Esophagus squamous epithelium (tissue), 5 donors: ENCODE measurements around the gene FFAR3. TPM values are rescaled to one million over a fixed set of nuclear protein-coding genes. Genes with fewer than 3 reads are reported as not detected.

Experiments used
- DNase-seq: peaks from one replicate; lab custom pipeline; 2025; lab: John Stamatoyannopoulos, UW
- H3K27ac ChIP-seq, 4 donors: fragments of 200-600 bp; sonication (generic); one replicate each; pipeline ENCODE4 v1.5.1; 2016 to 2019; ENCODE audit warnings: mild to moderate bottlenecking in 1 of 4
- H3K27me3 ChIP-seq, 4 donors: fragments of 200-600 bp; sonication (generic); 1 replicate in 3 of 4; 2 replicates in 1 of 4; pipeline versions ENCODE4 v1.5.1 to v1.6.0; 2017 to 2021; ENCODE audit warnings: antibody characterized with exemption in 1 of 4
- H3K36me3 ChIP-seq, 3 donors: fragments of 200-600 bp; sonication (generic); one replicate each; pipeline ENCODE4 v1.5.1; 2016 to 2019
- H3K4me1 ChIP-seq, 3 donors: fragments of 200-600 bp; sonication (generic); one replicate each; pipeline ENCODE4 v1.5.1; 2017 to 2019
- H3K4me3 ChIP-seq, 4 donors: fragments of 200-600 bp; sonication (generic); 1 replicate in 3 of 4; 2 replicates in 1 of 4; pipeline ENCODE4 v1.5.1; 2016 to 2019; ENCODE audit warnings: mild to moderate bottlenecking in 2 of 4, moderate library complexity in 1 of 4
- H3K9me3 ChIP-seq, 3 donors: fragments of 200-600 bp; sonication (generic); one replicate each; pipeline ENCODE4 v1.5.1; 2016 to 2019
- POLR2A ChIP-seq, 4 donors: fragments of 450-650 bp; IDR thresholded peaks; one replicate each; pipeline ENCODE4 v1.6.1; 2017; ENCODE audit warnings: antibody characterized with exemption in 4 of 4, mild to moderate bottlenecking in 4 of 4, moderate library complexity in 3 of 4
- WGBS, 2 donors: methylation state at CpG; one replicate each; pipeline ENCODE4 v1.1.5; 2018; 5-methylcytosine and 5-hydroxymethylcytosine counted together
- intact Hi-C: fragments of 100-400 bp; cut with DNase I; formaldehyde crosslinking; loops from one replicate; pipeline ENCODE4 v1.15.0; 2022
- total RNA-seq, 4 donors: library from RNA; depleted of rRNA; stranded (reverse); fragments of >200 nt; gene quantifications; one replicate each; pipeline ENCODE4 v1.1.0, GENCODE V29; 2016
- TF ChIP-seq, protein P1 (sequence below), 6 experiments: fragments of 450-650 bp in 4 of 6; fragments of 200-600 bp in 2 of 6; sonication (generic) in 2 of 6; IDR thresholded peaks; one replicate each; pipeline ENCODE4 v1.5.1; 2016 to 2019; ENCODE audit warnings: antibody characterized with exemption in 6 of 6, mild to moderate bottlenecking in 4 of 6, moderate library complexity in 4 of 6
- donor health status: DM: yes; HTN: yes; CAD: no.

The FFAR3 gene
- total RNA-seq, 4 donors from 2014 or later, result not detected

DNA sequence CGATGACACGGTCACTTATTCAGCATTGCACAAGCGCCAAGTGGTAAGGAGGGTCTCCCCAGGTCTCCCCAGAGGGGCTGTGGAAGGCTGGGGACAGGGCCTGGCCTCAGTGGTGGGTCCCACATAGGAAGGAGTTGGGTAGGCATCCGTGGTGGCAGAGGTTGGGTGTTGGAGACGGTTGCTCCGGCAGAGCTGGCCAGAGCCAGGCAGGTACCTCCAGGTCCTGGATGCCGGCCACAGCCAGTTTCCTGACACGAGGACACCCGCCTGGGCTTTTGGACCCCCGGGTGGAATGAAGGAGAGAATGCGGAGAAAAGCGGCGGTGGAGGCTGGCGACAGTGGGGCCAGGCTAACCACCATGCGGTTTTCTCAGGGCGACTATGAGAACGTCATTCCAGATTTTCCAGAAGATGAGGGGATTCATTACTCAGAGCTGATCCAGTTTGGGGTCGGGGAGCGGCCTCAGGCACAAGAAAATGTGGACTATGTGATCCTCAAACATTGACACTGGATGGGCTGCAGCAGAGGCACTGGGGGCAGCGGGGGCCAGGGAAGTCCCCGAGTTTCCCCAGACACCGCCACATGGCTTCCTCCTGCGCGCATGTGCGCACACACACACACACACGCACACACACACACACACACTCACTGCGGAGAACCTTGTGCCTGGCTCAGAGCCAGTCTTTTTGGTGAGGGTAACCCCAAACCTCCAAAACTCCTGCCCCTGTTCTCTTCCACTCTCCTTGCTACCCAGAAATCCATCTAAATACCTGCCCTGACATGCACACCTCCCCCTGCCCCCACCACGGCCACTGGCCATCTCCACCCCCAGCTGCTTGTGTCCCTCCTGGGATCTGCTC, 11.8 kb upstream of the FFAR3 start:
- Histone ChIP-seq H3K9me3 (no peaks in the 10 kb centered on the region), H3K4me3 (no peak overlapping the region), H3K4me1 (peaks cover 0 to 5% (median 0%) of the 10 kb centered on the region in 3 donors), H3K36me3 (no peaks in the 10 kb centered on the region), H3K27me3 (peaks cover 0 to 47% (median 0%) of the 10 kb centered on the region in 4 donors), H3K27ac (no peak overlapping the region)
- intact Hi-C loops, result no loop called here
- TF ChIP-seq, protein P1, sequence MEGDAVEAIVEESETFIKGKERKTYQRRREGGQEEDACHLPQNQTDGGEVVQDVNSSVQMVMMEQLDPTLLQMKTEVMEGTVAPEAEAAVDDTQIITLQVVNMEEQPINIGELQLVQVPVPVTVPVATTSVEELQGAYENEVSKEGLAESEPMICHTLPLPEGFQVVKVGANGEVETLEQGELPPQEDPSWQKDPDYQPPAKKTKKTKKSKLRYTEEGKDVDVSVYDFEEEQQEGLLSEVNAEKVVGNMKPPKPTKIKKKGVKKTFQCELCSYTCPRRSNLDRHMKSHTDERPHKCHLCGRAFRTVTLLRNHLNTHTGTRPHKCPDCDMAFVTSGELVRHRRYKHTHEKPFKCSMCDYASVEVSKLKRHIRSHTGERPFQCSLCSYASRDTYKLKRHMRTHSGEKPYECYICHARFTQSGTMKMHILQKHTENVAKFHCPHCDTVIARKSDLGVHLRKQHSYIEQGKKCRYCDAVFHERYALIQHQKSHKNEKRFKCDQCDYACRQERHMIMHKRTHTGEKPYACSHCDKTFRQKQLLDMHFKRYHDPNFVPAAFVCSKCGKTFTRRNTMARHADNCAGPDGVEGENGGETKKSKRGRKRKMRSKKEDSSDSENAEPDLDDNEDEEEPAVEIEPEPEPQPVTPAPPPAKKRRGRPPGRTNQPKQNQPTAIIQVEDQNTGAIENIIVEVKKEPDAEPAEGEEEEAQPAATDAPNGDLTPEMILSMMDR (IDR thresholded peaks at IDR 0.05), result no peak
- no peak for TF ChIP-seq POLR2A (IDR thresholded peaks at IDR 0.05)
- no peak for DNase-seq
- 42 to 58% methylated on average over 18 to 23 of the region's 28 CpGs for WGBS, 2 donors

DNA sequence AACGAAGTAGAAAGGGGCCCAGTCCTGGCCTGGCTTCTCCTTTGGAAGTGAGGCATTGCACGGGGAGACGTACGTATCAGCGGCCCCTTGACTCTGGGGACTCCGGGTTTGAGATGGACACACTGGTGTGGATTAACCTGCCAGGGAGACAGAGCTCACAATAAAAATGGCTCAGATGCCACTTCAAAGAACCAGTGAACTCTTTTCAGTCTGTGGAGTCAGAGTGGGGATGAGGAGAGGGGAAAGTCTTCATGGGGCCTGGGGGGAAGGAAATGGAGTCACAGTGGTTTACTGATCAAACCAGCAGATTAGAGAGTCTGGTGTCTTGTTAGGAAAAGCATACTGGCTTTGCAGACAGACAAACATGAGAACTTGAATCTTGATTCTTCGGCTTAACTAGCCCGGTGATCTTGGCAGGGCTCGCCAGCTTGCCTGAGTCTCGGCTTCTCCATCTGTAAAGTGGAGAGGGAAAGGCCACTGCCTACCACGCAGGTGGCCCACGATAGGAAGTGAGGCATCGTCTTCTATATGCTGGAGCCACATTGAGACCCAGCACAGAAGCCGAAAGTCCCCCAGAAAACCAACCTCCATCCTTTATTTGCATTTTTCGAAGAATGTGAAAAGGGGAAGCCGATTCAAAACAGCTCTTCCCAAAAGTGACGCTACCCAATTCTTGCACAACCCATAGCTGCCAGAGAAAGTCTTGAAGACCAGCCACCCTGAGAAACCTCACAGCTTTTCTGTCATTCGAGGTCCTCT, 10.9 kb upstream of the FFAR3 start, which contains the start of gene FFAR1:
TSS of gene FFAR1 (plus strand) at position 732 of the 759 bp plus-strand sequence. CDS start 3,650 bp downstream, outside the sequence.
- no peak for TF ChIP-seq POLR2A (IDR thresholded peaks at IDR 0.05)
- TF ChIP-seq, protein P1 (IDR thresholded peaks at IDR 0.05), result no peak
- Histone ChIP-seq H3K4me1 (peaks cover 0 to 5% (median 0%) of the 10 kb centered on the region in 3 donors), H3K4me3 (no peak within 1 kb of the TSS), H3K27me3 (peaks cover 0 to 56% (median 0%) of the 10 kb centered on the region in 4 donors), H3K36me3 (no peaks in the 10 kb centered on the region), H3K27ac (no peak within 1 kb of the TSS), H3K9me3 (no peaks in the 10 kb centered on the region)
- intact Hi-C loops, result no loop called here
- no peak for DNase-seq
- WGBS, 2 donors, result 53 to 58% methylated on average over 17 to 18 of the region's 18 CpGs

DNA sequence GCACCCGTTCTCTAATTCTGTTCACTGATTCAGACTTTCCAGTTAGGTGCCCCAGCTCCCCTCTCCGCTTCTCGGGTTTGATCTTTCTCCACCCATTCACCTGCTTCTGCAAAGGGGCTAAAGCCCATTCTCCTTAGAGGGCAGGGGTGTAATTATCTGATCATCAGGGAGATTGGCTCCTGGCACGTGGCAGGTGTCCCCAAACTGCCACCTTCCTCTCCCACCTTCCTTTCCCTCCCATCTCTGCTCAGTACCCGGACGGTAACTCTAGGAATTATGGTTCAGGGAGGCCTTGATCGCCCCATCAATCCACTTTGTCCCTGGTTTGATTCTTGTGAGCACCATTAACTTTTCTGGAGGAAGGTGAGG, 10.3 kb upstream of the FFAR3 start:
- peaks cover 0 to 62% (median 0%) of the 10 kb centered on the region in 4 donors for H3K27me3 ChIP-seq
- no peak for DNase-seq
- H3K9me3 ChIP-seq, result no peaks in the 10 kb centered on the region
- H3K36me3 ChIP-seq, result no peaks in the 10 kb centered on the region
- H3K27ac ChIP-seq, result no peak overlapping the region
- TF ChIP-seq, protein P1 (IDR thresholded peaks at IDR 0.05), result no peak
- no peak for TF ChIP-seq POLR2A (IDR thresholded peaks at IDR 0.05)
- intact Hi-C loops, result no loop called here
- H3K4me1 ChIP-seq, result peaks cover 0 to 9% (median 0%) of the 10 kb centered on the region in 3 donors
- no peak overlapping the region for H3K4me3 ChIP-seq
- 59 to 63% methylated on average over 6 to 7 of the region's 7 CpGs for WGBS, 2 donors

DNA sequence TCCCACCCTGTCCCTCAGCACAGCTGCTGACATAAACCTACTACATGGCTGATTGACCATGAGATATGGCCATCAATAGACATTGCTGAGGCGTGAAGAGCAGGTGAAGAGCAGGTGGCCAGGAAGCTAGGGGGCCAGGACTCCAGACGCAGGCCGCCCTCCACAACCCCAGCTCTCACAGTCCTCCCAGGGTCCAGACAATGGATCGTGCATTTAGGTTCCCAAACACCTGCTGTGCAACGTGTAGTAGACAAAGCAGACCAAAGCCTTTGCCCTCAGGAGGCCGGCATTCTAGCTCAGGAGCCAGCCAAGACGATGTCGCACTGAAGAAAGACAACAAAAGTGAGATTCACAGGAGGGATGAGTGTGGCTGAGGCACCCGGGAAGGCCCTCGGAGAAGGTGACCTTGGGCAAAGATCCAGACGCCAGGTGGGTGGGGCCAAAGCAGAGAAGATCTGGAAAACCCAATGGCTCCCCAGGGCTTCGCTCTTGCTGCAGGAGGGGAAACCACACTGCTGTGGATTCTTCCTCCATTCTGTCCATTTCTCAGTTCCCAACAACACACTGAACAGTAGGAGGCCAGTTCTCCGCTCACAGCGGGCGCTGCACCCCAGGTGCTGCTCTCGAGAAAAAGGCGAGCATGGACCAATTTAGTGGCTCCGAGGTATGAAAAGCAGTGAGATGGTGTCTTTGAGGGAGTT, 9.2 kb upstream of the FFAR3 start:
- peaks cover 0 to 69% (median 0%) of the 10 kb centered on the region in 4 donors for H3K27me3 ChIP-seq
- DNase-seq, result no peak

More for the DNA sequence above, 9.2 kb upstream of the FFAR3 start:
- Histone ChIP-seq H3K36me3 (no peaks in the 10 kb centered on the region), H3K27ac (no peak overlapping the region), H3K4me3 (no peak overlapping the region), H3K4me1 (peaks cover 0 to 11% (median 0%) of the 10 kb centered on the region in 3 donors), H3K9me3 (no peaks in the 10 kb centered on the region)
- intact Hi-C loops, result no loop called here
- WGBS, 2 donors, result 76 to 87% methylated on average over 13 to 18 of the region's 18 CpGs
- no peak for TF ChIP-seq POLR2A (IDR thresholded peaks at IDR 0.05)
- TF ChIP-seq, protein P1 (IDR thresholded peaks at IDR 0.05), result no peak
